Measurements from ENCODE around the gene PTH2R. TPM values are rescaled to one million over a fixed set of nuclear protein-coding genes. Genes with fewer than 3 reads are reported as not detected.
"Not testable (repeated sequence)": the region's sequence is repeated elsewhere in the genome, so short reads cannot be mapped to it uniquely, and the experiment has no call there.

PTH2R gene
- total RNA-seq, 1 donor from 2014 or later, result not detected

DNA sequence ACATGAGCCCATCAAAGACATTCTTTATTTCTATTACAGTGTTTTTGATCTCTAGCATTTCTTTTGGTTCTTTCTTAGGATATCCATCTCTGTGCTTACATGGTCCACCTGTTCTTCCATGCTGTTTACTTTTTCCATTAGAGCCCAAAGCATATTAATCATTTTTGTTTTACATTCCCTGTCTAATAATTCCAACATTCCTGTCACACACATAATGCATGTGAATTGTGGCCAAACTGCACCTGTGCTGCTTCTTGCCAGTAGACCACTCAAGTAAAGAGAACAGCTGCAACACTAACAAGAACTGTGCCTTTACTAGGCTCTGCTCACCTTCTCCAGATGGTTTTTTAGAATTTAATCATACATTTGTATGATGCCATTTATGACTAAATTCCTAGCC, 103.0 kb downstream of the PTH2R start:
- DNase-seq (ENCODE audit: extremely low spot score in 2 of 2), result no peak
- intact Hi-C loops (cut with DNase I), result no loop called here
- Histone ChIP-seq H3K27me3 (no peaks in the 10 kb centered on the region), H3K4me1 (no peaks in the 10 kb centered on the region), H3K4me3 (no peak overlapping the region), H3K9me3 (no peaks in the 10 kb centered on the region), H3K36me3 (no peaks in the 10 kb centered on the region), H3K27ac (no peak overlapping the region)
- TF ChIP-seq, protein P1, sequence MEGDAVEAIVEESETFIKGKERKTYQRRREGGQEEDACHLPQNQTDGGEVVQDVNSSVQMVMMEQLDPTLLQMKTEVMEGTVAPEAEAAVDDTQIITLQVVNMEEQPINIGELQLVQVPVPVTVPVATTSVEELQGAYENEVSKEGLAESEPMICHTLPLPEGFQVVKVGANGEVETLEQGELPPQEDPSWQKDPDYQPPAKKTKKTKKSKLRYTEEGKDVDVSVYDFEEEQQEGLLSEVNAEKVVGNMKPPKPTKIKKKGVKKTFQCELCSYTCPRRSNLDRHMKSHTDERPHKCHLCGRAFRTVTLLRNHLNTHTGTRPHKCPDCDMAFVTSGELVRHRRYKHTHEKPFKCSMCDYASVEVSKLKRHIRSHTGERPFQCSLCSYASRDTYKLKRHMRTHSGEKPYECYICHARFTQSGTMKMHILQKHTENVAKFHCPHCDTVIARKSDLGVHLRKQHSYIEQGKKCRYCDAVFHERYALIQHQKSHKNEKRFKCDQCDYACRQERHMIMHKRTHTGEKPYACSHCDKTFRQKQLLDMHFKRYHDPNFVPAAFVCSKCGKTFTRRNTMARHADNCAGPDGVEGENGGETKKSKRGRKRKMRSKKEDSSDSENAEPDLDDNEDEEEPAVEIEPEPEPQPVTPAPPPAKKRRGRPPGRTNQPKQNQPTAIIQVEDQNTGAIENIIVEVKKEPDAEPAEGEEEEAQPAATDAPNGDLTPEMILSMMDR (IDR thresholded peaks at IDR 0.05), result no peak
- TF ChIP-seq POLR2AphosphoS5 (IDR thresholded peaks at IDR 0.05; ENCODE audit: insufficient read depth in 1 of 2, low read depth in 1 of 2) (no peak), POLR2A (IDR thresholded peaks at IDR 0.05) (no peak)

DNA sequence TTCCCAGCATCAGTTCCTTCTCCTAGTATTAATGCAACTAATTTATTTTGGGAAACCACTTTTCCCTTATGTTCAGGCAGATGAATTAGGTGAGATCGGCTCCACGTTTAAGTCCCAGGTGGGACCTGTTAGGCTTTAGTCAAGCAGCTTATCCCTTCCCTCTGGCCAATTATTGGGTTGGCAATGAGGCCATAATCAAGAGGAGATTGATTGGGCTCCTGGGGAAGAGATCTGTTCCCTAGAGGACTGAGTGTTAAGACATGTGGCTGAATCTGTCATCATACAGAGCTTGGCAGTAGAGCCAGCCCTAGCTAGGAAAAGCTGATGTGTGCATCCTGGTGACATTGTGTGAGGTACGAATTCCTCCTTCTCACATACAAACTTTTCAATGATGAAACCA, 104.4 kb downstream of the PTH2R start:
- H3K27ac ChIP-seq, result no peak overlapping the region
- H3K27me3 ChIP-seq, result no peaks in the 10 kb centered on the region
- TF ChIP-seq, protein P1 (IDR thresholded peaks at IDR 0.05), result no peak
- intact Hi-C loops (cut with DNase I), result no loop called here
- no peaks in the 10 kb centered on the region for H3K36me3 ChIP-seq
- DNase-seq (ENCODE audit: extremely low spot score in 2 of 2), result no peak
- no peaks in the 10 kb centered on the region for H3K9me3 ChIP-seq
- H3K4me3 ChIP-seq, result no peak overlapping the region
- no peaks in the 10 kb centered on the region for H3K4me1 ChIP-seq

DNA sequence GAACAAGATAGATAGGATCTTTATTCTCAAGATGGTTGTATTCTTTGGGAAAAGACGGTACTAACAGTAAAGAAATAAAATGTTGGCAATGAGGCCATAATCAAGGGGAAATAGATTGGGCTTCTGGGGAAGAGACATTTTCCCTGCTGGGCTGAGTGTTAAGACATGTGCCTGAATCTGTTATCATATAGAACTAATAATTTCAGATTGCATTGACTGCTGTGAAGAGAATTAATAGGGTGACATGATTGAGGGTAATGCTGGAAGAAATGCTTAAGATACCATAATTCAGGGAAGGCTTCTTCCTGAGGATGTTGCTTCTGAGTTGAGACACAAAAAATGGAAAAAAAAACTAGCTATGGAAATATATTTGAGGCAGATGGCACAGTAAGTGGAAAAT, 105.0 kb downstream of the PTH2R start:
- no peaks in the 10 kb centered on the region for H3K9me3 ChIP-seq
- no peak for DNase-seq (ENCODE audit: extremely low spot score in 2 of 2)

DNA sequence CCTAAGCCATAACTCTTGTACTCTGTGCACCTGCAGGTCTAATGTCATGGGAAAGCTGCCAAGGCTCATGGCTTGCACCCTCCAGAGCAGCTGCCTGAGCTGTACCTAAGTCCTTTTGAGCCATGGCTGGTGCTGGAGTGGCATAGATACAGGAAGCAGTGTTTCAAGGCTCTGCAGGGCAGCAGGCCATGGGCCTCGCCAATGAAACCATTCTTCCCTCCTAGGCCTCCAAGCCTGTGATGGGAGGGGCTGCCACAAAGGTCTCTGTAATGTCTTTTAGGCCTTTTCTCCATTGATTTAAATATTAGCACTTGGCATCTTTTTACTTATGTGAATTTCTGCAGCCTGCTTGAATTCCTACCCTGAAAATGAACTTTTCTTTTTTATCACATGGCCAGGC, 108.5 kb downstream of the PTH2R start:
- Histone ChIP-seq H3K27ac (no peak overlapping the region), H3K27me3 (no peaks in the 10 kb centered on the region), H3K4me3 (no peak overlapping the region), H3K36me3 (no peaks in the 10 kb centered on the region), H3K4me1 (no peaks in the 10 kb centered on the region), H3K9me3 (no peaks in the 10 kb centered on the region)
- TF ChIP-seq POLR2A (IDR thresholded peaks at IDR 0.05) (no peak), POLR2AphosphoS5 (IDR thresholded peaks at IDR 0.05; ENCODE audit: insufficient read depth in 1 of 2, low read depth in 1 of 2) (no peak)
- TF ChIP-seq, protein P1 (IDR thresholded peaks at IDR 0.05), result no peak
- intact Hi-C loops (cut with DNase I), result no loop called here
- no peak for DNase-seq (ENCODE audit: extremely low spot score in 2 of 2)

More for the DNA sequence above, 105.0 kb downstream of the PTH2R start:
- Histone ChIP-seq H3K27me3 (no peaks in the 10 kb centered on the region), H3K4me3 (no peak overlapping the region), H3K4me1 (no peaks in the 10 kb centered on the region), H3K36me3 (no peaks in the 10 kb centered on the region), H3K27ac (no peak overlapping the region)
- intact Hi-C loops (cut with DNase I), result no loop called here
- TF ChIP-seq POLR2A (IDR thresholded peaks at IDR 0.05) (no peak), POLR2AphosphoS5 (IDR thresholded peaks at IDR 0.05; ENCODE audit: insufficient read depth in 1 of 2, low read depth in 1 of 2) (no peak)
- TF ChIP-seq, protein P1 (IDR thresholded peaks at IDR 0.05), result no peak

DNA sequence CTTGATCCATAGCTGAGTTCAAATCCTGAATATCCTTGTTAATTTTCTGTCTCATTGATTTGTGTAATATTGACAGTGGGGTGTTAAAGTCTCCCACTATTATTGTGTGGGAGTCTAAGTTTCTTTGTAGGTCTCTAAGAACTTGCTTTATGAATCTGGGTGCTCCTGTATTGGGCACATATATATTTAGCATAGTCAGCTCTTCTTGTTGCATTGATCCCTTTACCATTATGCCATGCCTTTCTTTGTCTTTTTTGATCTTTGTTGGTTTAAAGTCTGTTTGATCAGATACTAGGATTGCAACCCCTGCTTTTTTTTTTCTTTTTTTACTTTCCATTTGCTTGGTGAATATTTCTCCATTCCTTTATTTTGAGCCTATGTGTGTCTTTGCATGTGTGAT, 116.5 kb downstream of the PTH2R start:
- H3K27me3 ChIP-seq; H3K27ac ChIP-seq; H3K9me3 ChIP-seq; DNase-seq (ENCODE audit: extremely low spot score in 2 of 2); H3K36me3 ChIP-seq; H3K4me3 ChIP-seq; H3K4me1 ChIP-seq; intact Hi-C loops (cut with DNase I): not testable (repeated sequence)

DNA sequence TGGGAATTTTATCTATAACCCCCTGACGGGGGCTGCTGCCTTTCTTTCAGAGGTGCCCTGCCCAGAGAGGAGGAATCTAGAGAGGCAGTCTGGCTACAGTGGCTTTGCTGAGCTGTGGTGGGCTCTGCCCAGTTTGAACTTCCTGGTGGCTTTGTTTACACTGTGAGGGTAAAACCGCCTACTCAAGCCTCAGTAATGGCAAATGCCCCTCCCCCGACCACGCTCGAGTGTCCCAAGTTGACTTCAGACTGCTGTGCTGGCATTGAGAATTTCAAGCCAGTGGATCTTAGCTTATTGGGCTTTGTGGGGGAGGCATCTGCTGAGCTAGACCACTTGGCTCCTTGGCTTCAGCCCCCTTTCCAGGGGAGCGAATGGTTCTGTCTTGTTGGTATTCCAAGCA, 118.6 kb downstream of the PTH2R start:
- H3K4me1 ChIP-seq; H3K36me3 ChIP-seq; H3K9me3 ChIP-seq; DNase-seq (ENCODE audit: extremely low spot score in 2 of 2); H3K27me3 ChIP-seq; H3K27ac ChIP-seq; intact Hi-C loops (cut with DNase I); H3K4me3 ChIP-seq: not testable (repeated sequence)
